NCI-H187 (cell line): ENCODE measurements around the gene SH3RF1.

Source experiments
- DNase-seq, 2 experiments: peaks; one replicate each; lab custom pipeline; 2025; lab: John Stamatoyannopoulos, UW

SH3RF1 gene

DNA sequence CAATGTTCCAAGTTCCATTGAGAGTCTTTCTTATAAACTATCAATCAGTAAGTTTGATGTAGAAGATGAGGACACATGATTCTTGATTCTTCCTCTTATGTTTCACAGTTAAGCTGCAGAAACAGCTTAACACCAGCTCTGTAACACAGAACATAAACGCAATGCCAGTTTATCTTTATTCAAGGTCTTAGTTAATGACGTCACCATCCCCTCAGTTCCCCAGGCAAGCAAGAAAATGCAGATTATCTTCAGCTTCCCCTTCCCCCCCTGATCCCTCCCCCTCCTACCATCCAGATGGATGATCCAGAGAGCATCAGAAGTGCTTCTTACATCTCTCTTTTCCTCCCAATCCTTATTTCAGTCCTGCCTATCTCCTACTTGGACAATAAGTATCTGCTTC lies 4.4 kb upstream of the SH3RF1 start:
- DNase-seq = no peak

DNA sequence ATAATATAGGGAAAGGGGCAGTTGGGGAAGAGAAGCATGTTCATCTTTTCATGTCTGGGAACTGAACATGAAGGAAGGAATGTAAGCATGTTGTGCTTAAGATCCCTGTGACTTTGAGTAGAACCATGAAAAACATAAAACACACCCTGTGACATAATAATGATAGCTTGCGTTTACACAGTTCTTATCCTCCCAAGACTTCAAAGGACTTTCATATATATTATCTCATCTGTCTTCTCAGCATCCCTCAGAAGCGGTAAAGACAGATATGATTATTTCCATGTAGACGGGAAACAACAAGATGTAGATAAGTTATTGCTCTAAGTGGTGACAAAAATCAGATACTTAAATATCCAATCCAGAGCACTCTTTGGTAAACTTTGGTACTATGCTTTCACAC lies 3.3 kb upstream of the SH3RF1 start:
- no peak for DNase-seq

DNA sequence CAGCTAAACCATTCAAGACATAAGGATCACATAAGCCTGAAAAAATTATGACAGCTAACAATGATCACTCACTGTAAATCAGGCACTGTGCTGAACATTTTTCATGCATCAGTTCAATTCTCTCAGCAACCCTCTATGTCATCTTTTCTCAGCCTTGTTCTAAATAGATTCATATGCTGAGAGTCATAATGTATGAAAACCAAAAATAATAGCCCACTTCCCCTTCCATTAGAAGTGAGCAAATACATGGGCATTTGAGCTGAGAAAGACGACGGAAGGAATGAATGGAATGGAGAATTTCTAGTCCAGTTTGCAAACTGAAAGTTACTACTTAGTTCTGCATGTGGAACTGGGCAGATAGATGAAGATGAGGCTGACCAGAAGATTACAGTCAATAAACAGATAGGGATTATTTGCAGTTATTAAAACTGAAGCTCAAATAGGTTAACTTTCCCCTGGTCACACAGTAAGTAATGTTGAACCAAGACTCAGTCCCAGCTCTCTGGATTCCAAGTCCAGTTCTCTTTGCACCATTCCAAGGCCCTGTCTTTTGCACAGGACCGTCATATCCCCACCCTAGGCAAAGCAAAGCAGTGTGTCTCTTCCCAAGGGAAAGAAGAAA lies 1.6 kb upstream of the SH3RF1 start:
- no peak for DNase-seq

DNA sequence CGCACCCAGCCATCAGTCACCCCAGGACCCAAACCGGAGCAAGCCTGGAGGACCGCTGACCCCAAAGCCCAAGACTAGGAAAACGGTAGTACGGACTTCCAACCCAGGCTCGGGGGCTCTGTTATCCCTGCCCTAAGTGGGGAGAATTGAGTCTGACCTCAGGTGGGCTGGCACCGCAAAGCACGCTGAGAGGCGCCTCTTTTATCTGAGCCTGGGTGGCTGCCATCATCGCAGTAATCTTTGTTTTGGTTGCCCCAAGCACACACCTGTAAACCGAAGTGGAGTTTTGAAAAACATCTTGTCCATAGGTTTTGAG lies 894 bp upstream of the SH3RF1 start:
- no peak for DNase-seq

DNA sequence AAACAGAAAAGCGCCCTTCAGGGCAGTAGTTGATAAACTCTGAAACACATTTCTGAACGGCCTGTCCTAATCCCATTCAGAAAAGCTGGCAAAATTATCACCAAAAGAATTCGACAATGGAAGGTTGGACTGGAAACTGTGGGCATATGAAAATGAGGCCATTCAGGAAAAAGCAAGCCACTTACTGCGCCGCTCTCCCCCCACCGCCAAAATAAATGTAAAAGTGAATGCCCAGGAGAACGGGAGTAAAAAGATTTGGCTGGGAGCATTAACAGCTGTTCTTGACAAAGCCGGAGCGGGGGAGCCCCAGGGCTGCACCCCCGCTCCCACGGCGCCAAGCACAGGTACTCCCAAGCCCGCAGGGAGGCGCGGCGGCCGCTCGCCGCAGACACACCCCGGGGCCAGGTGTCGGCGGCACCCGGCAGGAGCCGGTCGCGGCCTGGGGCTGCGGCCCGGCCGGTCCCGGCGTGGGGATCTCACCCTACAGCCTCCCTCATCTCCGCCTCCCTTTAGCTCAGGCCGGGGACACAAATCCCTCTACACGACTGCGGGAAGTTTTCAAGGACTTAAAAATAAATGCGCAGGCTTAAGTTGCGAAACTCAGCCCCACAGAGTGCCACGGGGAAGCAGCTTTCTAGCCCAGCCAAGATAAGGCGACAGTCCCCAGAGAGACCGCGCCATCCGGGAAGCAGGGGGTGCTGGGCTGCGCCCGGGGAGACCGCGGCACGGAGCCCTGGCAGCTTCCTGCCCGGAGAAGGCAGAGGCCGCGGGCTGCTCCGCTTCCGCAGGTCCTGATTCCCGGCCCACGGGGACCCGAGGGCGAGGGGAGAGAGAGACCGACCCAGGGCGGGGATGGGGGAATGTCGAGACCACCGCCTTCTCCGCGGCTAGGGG lies 593 bp downstream of the SH3RF1 start:
- DNase-seq = peak in 1 of 2 experiments; percentile 9

DNA sequence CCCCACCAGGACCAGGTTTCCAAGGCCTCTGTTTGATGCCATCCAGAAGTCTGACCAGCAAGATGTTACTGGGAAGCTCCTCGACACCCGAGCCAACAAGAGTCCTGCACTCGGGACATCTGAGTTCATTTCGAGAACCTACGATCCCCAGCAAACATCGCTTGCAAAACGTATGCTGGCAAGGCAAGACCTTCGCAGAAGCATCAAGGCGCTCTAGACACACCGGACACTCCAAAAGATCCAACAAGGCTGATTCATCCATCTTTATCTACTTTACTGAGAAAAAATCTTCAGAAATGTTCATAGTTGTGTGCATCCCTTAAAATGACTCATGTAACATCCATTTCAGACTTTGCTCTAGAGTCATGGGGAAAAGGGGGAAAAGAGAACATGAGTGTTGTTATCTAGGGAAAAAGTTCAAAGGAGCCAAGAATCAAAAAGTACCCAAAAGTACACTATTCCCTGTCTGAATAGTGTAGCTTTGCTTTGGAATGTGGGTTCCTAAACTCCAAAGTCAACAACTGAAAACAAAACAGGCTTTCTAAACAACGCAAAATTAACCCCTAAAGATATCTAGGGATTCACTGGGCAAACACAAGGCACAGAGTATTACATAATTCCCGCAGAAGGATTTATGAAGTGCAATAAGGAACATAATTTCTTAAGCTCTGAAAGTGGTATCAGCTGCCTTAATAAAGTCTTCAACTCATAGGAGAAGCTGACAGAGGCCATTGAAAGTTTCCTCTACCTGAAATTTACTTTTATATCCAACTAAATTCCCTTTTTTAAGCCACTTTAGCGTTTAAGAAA lies 1.6 kb downstream of the SH3RF1 start:
- DNase-seq = no peak

DNA sequence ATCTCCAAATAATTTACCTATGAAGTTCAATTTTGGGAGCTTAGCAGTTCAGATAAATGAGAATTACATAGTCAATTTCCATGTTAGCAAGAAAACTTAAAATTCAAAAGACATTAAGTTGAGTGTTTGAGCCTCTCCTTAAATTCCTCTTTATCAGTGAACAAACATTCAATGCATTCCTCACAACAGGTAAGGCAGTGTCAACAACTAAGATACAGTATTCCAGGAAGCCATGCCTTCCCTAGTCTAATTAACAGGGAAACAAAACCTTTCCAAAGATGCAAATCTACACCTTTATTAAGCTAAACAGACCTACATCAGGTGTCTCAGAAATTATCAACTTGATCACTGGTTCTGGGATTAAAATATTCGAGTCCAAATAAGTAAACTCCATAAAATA lies 3.7 kb downstream of the SH3RF1 start:
- DNase-seq = no peak

DNA sequence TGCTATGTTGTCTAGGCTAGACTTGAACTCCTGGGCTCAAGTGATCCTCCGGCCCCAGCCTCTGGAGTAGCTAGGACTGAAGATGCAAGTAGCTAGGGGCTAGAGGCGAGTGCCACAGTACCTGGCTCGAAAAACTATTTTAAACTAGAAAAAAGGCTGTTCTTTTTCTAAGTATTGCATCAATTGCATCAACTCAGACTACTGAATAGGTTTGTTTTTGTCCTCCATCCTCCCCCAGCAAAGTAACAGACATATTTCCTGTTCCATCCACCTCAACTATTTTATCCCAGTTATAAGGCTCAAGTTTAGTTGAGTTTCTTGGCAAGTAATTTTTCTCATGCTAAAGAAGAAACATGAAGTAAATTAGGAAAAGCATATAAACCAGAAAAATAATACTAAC lies 4.1 kb downstream of the SH3RF1 start:
- no peak for DNase-seq

DNA sequence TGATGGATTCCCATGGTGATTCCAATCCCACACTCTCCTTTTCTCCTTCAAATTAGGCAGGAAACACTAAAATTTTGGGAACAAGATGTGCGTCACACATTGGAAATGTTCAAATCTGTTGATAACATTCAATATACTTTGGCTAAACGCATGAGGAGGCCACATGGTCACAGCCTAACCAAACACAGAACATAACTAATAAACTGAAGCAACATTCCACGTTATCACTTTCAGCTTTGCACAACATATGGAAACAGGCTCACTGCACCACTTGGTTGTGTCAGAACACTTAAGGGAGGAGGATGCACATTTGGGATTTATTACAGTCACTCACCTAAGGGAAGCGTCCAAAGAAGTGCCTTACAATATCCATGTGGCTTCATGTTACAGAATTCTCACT lies 4.7 kb downstream of the SH3RF1 start:
- DNase-seq = no peak

DNA sequence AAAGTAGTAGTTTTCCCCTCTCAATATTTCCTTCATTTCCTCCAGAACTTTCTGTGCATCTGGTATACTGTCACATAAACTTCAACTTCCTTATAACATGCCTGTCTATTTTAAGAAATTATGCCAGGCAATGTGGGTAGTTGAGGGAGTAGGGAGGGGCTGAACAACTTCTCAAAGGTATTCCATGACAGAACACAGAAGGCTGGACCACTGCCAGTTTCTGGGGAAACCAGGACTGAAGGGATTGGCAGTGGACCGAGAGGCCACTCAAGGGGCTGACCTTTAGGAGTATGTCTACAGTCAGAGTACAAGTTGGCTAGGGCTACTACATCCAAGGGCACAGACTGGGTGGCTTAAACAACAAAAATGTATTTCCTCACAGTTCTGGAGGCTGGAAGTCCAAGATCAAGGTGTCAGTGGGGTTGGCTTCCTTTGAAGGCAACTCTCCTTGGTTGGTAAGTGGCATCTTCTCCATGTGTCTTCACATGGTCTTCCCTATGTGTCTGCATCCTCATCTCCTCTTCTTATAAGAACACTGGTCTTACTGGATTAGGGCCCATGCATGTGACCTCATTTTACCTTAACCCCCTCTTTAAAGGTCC lies 6.9 kb downstream of the SH3RF1 start:
- DNase-seq = no peak

DNA sequence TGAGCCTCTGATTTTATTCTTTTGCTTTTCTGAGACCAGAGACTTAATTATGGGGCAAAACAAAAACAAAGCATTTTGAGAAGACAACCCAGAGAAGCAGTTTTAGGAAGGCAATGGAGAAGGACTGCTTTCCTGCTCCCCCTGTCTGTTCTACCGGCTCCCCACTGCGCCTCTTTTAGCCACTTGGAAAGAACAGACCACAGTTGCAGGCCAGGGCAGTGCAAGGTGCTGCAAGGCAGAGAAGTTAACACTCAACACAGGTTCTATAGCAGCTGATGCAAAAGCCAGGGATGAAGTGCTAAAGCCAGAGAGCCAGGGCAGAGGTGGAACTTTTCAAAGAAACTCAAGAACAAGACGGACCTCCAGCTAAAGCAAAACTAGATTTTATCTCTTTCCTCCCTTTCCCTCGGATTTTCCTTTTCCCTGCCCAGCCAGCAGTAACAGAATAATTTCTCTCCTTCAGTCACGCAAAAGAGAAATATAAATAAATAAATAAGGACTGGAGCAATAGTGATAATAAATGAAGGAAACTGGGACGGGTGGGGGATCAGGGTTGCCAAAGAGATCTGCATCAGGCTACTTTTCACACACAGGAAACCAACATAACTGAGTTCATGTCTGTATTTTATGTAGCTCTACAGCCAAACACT lies 10.4 kb downstream of the SH3RF1 start:
- no peak for DNase-seq

DNA sequence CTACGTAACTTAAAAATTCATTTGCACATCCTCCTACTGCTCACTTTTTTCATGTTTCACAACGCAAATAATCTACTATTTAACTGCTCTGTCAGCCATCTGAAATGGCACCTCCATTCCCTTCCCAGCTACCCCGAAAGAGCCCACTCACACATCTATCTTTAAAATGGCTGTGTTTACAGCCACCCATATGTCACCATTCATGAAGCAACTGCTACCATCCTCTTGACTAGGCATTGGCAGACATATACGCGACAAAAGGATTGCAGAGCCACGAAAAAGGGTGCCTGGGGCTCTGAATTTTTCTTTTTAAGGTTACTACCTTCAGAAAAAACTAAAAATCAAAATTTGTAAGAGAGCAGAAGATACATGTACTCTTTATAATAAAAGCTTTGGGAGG lies 11.5 kb downstream of the SH3RF1 start:
- no peak for DNase-seq

DNA sequence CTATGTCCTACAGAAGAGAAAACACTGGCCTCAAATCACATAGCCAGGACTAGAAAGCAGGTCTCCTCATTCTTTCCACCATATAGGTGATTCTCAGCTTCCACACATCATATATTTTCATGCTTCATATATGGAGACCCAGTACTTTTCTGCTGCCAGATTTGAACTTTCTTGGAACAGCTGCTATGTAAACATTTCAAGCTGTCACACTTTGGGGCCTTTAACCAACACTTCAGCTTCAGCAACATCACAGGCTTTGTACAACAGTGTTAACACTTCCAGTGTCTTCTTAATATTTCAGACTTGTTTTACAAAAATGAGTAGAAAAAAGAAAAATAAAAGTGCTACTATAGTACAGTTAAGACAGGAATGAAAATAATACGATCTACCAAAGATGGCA lies 12.6 kb downstream of the SH3RF1 start:
- DNase-seq = no peak

DNA sequence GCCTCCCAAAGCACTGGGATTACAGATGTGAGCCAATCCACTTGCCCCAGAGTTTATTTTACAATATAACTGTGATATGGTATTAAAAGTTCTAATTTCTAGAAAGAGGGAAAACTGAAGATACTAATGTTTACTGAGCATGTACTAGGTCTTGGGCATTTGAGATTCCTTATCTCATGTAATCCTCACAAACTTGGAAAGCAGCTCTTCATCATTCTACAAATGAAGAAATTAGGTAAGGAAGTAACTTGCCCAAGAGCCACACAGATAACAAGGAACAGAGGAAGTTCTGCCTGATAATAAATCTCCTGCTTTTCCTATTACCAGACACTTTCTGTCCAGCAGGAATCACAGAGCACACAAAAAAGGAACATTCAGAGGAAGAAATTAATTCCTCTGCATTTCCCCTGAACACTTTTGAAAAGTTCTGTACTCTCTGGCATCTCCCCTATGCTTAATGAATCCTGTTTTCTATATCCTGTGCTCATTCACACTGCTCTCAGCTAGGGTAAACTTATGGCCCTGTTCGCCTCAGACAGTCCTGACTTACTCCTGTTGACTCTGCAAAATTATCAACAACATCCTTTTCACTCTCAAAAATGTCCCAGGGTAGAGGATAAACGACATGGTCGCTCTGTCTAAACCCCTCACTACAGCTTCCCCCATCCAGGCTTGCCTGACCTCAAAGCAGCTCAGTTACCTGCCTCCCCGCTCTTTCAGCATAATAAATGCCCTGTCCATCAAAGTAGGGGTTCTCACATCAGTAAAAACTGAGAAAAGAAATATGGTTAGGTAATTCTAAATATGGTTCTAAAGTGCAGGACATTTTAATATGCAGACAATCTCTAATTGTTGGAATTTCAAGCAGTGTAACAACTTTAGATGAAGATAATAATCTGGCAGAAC lies 13.6 kb downstream of the SH3RF1 start:
- no peak for DNase-seq

DNA sequence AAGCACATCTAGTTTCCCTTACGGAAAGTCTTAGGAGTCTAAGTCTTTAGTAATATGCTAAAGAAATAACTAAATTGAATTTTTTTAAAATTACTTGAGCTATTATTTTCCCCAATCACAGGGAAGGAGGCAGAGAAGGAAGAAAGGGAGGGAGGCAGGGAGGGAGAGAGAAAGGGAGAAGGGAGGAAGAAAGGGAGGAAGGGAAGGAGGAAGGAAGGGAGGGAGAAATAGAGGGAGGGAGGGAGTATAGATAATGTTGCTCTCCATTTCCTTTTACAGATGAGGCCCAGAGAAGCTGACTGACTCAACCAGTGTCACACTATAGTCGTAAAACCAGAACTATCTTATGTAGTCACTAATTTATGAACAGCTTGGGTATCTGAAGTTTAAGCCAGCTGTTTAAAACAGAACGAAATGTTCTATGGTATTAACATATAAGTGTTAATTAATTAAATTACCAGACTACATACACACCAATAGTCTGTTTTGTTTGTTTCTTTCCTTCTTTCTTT lies 14.6 kb downstream of the SH3RF1 start:
- no peak for DNase-seq

DNA sequence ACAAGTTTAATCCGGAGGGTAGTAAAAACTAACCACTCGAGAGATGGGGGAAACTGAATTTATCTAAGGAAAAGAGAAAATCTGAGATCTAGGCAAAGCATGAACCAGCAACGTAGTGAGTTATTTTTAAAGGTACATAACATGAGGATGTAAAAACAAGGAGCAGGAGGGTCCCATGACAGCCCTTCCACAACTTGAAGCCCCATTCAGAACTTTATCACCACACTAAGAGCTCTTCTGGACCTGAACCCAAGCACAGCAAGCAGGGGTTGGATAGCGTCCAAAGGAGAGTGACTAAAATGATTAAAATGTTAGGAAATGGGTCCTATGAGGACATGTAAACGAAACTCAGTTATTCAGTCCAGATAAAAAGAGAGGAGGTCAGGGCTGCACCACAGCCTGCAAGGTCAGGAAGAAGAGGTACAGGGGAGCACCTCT lies 16.2 kb downstream of the SH3RF1 start:
- no peak for DNase-seq

DNA sequence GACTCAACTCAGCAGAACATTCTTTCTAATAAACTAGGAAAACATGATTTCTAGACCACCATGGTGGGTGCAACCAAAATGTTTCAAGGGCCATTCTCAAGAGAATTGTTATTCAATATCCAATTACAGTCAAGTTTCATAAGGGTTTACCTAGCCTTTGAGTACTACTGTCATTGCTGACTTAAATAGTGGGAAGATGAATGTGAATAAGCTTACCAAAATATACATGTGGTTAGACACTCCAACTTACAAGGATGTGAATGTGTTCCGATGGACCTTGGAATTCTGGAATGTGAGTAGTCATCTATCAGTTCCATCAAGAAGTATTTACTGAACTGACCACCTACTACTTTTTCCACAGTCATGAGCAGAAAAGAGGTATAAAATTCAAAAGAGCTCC lies 16.9 kb downstream of the SH3RF1 start:
- no peak for DNase-seq

DNA sequence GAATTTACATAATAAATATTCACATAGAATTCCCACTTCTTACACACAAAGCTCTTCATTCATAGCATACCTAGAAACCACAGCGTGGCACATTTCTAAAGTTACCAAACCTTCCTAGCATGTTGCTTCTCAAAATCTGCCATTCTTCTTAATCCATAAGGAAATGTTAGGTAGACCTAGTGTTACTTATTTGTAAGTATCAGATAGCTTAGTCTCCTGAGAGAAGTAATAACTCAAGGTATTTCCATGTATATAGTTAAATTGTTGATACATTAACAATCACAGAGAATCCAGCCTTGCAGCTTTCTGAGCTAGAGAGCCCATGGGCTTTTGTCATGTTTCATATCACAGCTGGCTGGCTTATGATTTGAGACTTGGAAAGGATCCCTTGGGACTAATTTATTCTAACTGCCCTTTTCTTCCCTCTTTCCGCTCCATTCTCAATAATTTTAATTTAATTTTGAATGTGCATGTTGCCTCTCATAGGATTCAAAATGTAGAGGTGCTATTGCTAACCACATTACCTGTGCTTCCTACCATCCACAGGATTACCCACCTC lies 17.6 kb downstream of the SH3RF1 start:
- DNase-seq = no peak

DNA sequence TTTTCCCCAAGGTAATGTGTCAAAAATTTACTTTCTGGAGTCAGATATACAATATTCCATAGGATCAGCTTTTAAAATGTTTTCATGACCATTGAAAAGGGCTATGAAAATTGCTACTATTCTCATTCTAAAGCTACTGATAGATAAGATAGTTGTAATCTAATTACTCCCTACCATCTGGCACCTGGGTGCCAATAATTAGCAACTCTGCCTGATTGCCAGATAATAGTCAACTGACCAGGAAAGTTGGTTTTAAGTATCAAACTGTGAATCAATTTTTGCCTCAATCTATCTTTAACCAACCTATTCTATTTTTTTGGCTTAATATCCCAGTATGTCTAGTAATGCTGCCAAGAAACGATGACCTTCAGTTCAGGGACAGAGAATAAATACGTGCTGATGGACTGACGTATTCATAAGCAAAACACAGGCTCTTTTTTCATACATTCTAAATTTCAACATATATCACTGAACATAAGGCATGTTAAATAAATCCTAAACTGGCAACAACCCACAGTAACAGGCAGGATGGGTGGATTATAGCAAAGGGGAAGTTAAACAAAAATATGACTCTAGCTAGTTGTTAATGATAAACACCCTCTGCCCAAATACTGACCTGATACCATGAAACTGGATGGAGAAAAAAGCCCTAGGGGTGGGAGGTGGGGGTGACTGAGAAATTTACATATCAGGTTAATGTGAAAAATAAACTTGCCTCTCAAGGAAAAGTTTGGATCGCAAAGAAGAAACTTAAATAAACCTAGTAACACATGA lies 18.2 kb downstream of the SH3RF1 start:
- DNase-seq = no peak
